Measurements from ENCODE around the gene GNAS. TPM values are rescaled to one million over a fixed set of nuclear protein-coding genes. Genes with fewer than 3 reads are reported as not detected.

Gene GNAS
- total and polyA plus RNA-seq, 9 of the 15 experiments (the other 6 are each of a cell fraction or from before 2014, with no cell fraction given): 128 to 648 (median 266) TPM

DNA sequence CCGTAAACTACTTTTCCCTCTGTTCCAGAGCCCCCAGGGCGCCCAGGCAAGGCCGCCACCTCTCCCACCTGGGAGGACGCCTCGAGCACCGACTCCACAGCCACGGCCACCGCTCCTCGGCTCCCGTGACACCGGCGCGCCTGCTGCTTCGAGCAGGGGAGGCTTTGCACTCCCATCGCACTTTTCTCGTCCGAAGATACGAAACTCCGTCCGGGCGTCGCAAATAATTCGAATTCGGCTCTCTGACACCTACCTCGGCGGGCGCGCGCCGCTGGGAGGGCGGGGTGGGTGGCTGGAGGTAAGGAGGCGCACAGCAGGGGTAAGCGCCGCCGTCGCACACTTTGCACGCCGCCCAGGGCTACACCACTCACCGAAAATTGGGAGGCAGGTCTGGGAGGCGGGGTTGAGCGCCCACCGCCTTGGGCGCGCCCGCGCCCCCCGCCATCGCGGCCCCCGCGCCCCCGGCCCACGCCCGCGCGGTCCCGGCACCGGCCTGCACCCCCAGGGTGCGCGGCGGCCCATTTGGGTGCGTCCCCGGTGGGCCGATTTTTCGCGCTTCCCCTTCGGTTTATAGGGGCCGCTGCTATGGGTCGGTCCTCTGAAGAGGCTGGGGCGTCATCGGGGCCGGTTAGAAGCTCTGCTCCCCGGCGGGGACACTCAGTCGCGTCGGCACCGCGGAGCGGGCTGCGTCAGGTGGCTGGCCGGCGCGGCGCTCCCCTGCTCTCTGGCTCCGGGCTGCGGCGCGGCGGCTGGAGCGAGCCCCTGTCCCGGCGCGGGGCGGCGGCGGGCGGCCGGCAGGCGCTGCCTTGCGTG lies 36.2 kb downstream of the GNAS start (continued):
- TF ChIP-seq ZNF76 (CRISPR knock-in tag; IDR thresholded peaks at IDR 0.05; ENCODE audit: borderline replicate concordance): no peak
- TF ChIP-seq ESRRA (IDR thresholded peaks at IDR 0.05; ENCODE audit: borderline replicate concordance, low read depth): no peak
- TF ChIP-seq ESRRB (CRISPR knock-in tag; IDR thresholded peaks at IDR 0.05; ENCODE audit: borderline replicate concordance): no peak
- TF ChIP-seq NR4A1 (CRISPR knock-in tag; IDR thresholded peaks at IDR 0.05): no peak
- TF ChIP-seq NR4A1 (tag; IDR thresholded peaks at IDR 0.05): no peak
- TF ChIP-seq, protein P1, sequence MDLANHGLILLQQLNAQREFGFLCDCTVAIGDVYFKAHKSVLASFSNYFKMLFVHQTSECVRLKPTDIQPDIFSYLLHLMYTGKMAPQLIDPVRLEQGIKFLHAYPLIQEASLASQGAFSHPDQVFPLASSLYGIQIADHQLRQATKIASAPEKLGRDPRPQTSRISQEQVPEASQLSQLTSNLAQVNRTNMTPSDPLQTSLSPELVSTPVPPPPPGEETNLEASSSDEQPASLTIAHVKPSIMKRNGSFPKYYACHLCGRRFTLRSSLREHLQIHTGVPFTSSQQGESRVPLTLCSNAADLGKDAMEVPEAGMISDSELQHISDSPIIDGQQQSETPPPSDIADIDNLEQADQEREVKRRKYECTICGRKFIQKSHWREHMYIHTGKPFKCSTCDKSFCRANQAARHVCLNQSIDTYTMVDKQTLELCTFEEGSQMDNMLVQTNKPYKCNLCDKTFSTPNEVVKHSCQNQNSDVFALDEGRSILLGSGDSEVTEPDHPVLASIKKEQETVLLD (IDR thresholded peaks at IDR 0.05): no peak
- TF ChIP-seq DIDO1 (tag; IDR thresholded peaks at IDR 0.05; ENCODE audit: low read depth): no peak
- TF ChIP-seq SIN3B (IDR thresholded peaks at IDR 0.05; ENCODE audit: low read depth): no peak
- TF ChIP-seq SNRNP70 (optimal IDR thresholded peaks at IDR 0.05; ENCODE audit: low read depth, low read length): no peak
- TF ChIP-seq NFATC3 (IDR thresholded peaks at IDR 0.05): no peak
- TF ChIP-seq, protein P2, sequence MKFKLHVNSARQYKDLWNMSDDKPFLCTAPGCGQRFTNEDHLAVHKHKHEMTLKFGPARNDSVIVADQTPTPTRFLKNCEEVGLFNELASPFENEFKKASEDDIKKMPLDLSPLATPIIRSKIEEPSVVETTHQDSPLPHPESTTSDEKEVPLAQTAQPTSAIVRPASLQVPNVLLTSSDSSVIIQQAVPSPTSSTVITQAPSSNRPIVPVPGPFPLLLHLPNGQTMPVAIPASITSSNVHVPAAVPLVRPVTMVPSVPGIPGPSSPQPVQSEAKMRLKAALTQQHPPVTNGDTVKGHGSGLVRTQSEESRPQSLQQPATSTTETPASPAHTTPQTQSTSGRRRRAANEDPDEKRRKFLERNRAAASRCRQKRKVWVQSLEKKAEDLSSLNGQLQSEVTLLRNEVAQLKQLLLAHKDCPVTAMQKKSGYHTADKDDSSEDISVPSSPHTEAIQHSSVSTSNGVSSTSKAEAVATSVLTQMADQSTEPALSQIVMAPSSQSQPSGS (CRISPR knock-in tag; IDR thresholded peaks at IDR 0.05): no peak
- no peak for TF ChIP-seq ZNF143 (CRISPR knock-in tag; IDR thresholded peaks at IDR 0.05)
- no peak for TF ChIP-seq RAD51 (IDR thresholded peaks at IDR 0.05; ENCODE audit: borderline replicate concordance, low read depth)
- TF ChIP-seq TEAD1 (CRISPR knock-in tag; IDR thresholded peaks at IDR 0.05): no peak
- peak; percentile 20 for TF ChIP-seq FIP1L1 (IDR thresholded peaks at IDR 0.05; ENCODE audit: low read depth, low read length, poor library complexity, severe bottlenecking)
- no peak for TF ChIP-seq ETV6 (IDR thresholded peaks at IDR 0.05; ENCODE audit: borderline replicate concordance in 1 of 2, low read depth in 2 of 2, low read length in 1 of 2)
- TF ChIP-seq ETV6 (CRISPR knock-in tag; IDR thresholded peaks at IDR 0.05; ENCODE audit: borderline replicate concordance): no peak
- TF ChIP-seq GATAD2A (IDR thresholded peaks at IDR 0.05): no peak
- TF ChIP-seq ETS2 (tag; IDR thresholded peaks at IDR 0.05; ENCODE audit: borderline replicate concordance, poor library complexity, severe bottlenecking): no peak
- TF ChIP-seq, protein P3, sequence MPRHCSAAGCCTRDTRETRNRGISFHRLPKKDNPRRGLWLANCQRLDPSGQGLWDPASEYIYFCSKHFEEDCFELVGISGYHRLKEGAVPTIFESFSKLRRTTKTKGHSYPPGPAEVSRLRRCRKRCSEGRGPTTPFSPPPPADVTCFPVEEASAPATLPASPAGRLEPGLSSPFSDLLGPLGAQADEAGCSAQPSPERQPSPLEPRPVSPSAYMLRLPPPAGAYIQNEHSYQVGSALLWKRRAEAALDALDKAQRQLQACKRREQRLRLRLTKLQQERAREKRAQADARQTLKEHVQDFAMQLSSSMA (CRISPR knock-in tag; IDR thresholded peaks at IDR 0.05): no peak
- TF ChIP-seq SAFB2 (IDR thresholded peaks at IDR 0.05; ENCODE audit: borderline replicate concordance, low read depth, low read length, severe bottlenecking): no peak
- no peak for TF ChIP-seq ZNF282 (CRISPR knock-in tag; IDR thresholded peaks at IDR 0.05)
- no peak for TF ChIP-seq SAFB (IDR thresholded peaks at IDR 0.05; ENCODE audit: borderline replicate concordance, low read depth, low read length)
- TF ChIP-seq, protein P4, sequence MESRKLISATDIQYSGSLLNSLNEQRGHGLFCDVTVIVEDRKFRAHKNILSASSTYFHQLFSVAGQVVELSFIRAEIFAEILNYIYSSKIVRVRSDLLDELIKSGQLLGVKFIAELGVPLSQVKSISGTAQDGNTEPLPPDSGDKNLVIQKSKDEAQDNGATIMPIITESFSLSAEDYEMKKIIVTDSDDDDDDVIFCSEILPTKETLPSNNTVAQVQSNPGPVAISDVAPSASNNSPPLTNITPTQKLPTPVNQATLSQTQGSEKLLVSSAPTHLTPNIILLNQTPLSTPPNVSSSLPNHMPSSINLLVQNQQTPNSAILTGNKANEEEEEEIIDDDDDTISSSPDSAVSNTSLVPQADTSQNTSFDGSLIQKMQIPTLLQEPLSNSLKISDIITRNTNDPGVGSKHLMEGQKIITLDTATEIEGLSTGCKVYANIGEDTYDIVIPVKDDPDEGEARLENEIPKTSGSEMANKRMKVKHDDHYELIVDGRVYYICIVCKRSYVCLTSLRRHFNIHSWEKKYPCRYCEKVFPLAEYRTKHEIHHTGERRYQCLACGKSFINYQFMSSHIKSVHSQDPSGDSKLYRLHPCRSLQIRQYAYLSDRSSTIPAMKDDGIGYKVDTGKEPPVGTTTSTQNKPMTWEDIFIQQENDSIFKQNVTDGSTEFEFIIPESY (CRISPR knock-in tag; IDR thresholded peaks at IDR 0.05): no peak
